GM23248 (cell line): ENCODE measurements around the gene IRF8. TPM values are rescaled to one million over a fixed set of nuclear protein-coding genes. Genes with fewer than 3 reads are reported as not detected.

Experiments used
- DNase-seq: peaks from one replicate; pipeline ENCODE4 v3.0.0-alpha.2; 2015
- H2AFZ ChIP-seq: fragments of 200-600 bp; sonication (generic); 2 replicates; pipeline ENCODE4 v1.6.1; 2016; ENCODE audit warnings: antibody characterized with exemption
- H3F3A ChIP-seq: fragments of 200-600 bp; sonication (generic); 2 replicates; pipeline ENCODE4 v1.6.1; 2016; ENCODE audit warnings: mild to moderate bottlenecking, antibody characterized with exemption, mixed run types; ENCODE audit not compliant: insufficient read depth
- H3K27ac ChIP-seq: fragments of 200-600 bp; sonication (generic); 2 replicates; pipeline ENCODE4 v1.5.1; 2016; ENCODE audit warnings: mild to moderate bottlenecking
- H3K27me3 ChIP-seq: fragments of 200-600 bp; sonication (generic); replicated peaks from 2 replicates; pipeline ENCODE4 v1.6.1; 2016; ENCODE audit warnings: mild to moderate bottlenecking; ENCODE audit not compliant: insufficient read depth
- H3K36me3 ChIP-seq: fragments of 200-600 bp; sonication (generic); 2 replicates; pipeline ENCODE4 v1.6.1; 2016; ENCODE audit warnings: low read depth, mild to moderate bottlenecking
- H3K4me1 ChIP-seq: fragments of 200-600 bp; sonication (generic); 2 replicates; pipeline ENCODE4 v1.6.1; 2016; ENCODE audit warnings: mild to moderate bottlenecking; ENCODE audit not compliant: insufficient read depth
- H3K4me2 ChIP-seq: fragments of 200-600 bp; sonication (generic); one replicate; pipeline ENCODE4 v1.6.1; 2016; ENCODE audit warnings: mild to moderate bottlenecking; ENCODE audit not compliant: unreplicated experiment
- H3K4me3 ChIP-seq: fragments of 200-600 bp; sonication (generic); 2 replicates; pipeline ENCODE4 v1.5.1; 2016; ENCODE audit warnings: mild to moderate bottlenecking
- H3K79me2 ChIP-seq: fragments of 200-600 bp; sonication (generic); 2 replicates; pipeline ENCODE4 v1.6.1; 2016; ENCODE audit warnings: mild to moderate bottlenecking; ENCODE audit not compliant: insufficient read depth
- H3K9ac ChIP-seq: fragments of 200-600 bp; sonication (generic); 2 replicates; pipeline ENCODE4 v1.6.1; 2016; ENCODE audit warnings: mild to moderate bottlenecking
- H3K9me2 ChIP-seq: fragments of 200-600 bp; sonication (generic); 2 replicates; pipeline ENCODE4 v1.6.1; 2016; ENCODE audit warnings: mixed run types, mild to moderate bottlenecking, moderate library complexity; ENCODE audit not compliant: insufficient read depth
- H3K9me3 ChIP-seq: fragments of 200-600 bp; sonication (generic); one replicate; pipeline ENCODE4 v1.6.1; 2017; ENCODE audit warnings: low read depth
- H4K20me1 ChIP-seq: fragments of 200-600 bp; sonication (generic); 2 replicates; pipeline ENCODE4 v1.6.0; 2016; ENCODE audit not compliant: insufficient read depth
- EZH2 ChIP-seq: fragments of 200-600 bp; sonication (generic); IDR thresholded peaks from 2 replicates; pipeline ENCODE4 v1.6.1; 2018; ENCODE audit warnings: antibody characterized with exemption, mild to moderate bottlenecking; ENCODE audit not compliant: insufficient read depth, poor library complexity, severe bottlenecking
- EZH2phosphoT487 ChIP-seq: fragments of 200-600 bp; sonication (generic); IDR thresholded peaks from 2 replicates; pipeline ENCODE4 v1.6.1; 2018; ENCODE audit warnings: antibody characterized with exemption, moderate library complexity, mild to moderate bottlenecking, low read depth; ENCODE audit not compliant: insufficient read depth
- WGBS, 2 experiments: methylation state at CpG; one replicate each; pipeline ENCODE4 v1.1.6; 2015 to 2017; ENCODE audit warnings: low lambda C conversion rate in 2 of 2, low coverage in 1 of 2; ENCODE audit errors: missing lambda C conversion rate in 2 of 2; 5-methylcytosine and 5-hydroxymethylcytosine counted together
- in situ Hi-C: fragments of 300-500 bp; cut with MboI; formaldehyde crosslinking; loops from 2 replicates; pipeline ENCODE4 v1.15.0; 2020
- polyA plus RNA-seq: library from polyadenylated mRNA; unstranded; fragments of >200 nt; fragmentation: Nextera tagmentation; extraction: Ambion mirVana; gene quantifications from 2 replicates; pipeline ENCODE4 v1.2.1, GENCODE V29; 2016
- total RNA-seq: library from RNA; depleted of rRNA; stranded (reverse); fragments of >200 nt; shearing (Covaris generic); gene quantifications from 2 replicates; pipeline ENCODE4 v1.2.3, GENCODE V29; 2014

Gene IRF8
- total and polyA plus RNA-seq, 2 experiments from 2014 or later: 0.31 TPM; not detected in 1

DNA sequence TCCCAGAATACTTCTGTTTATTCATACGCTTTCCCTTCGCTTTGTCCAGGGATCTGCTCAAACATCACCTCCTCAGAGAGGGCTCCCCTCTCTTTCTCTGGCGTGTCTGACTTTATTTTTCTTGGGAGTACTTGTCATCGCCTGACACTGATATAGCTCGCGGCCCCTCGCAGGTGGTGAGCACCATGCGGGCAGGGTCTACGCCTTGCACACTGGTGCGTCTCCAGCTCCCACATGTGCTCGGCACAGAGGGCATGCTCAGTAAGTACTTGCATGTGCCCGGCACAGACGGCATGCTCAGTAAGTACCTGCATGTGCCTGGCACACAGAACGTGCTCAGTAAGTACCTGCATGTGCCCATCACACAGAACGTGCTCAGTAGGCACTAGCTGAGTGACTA lies 57.5 kb downstream of the IRF8 start:
- Histone ChIP-seq H3K27me3 (peaks cover 72% of the 10 kb centered on the region), H3K4me2 (no peak overlapping the region), H3K4me3 (no peak overlapping the region), H4K20me1 (no peaks in the 10 kb centered on the region), H3K79me2 (no peaks in the 10 kb centered on the region), H3K27ac (no peak overlapping the region), H2AFZ (no peak overlapping the region), H3K9ac (no peak overlapping the region), H3K4me1 (no peaks in the 10 kb centered on the region), H3K9me2 (no peaks in the 10 kb centered on the region), H3F3A (no peaks in the 10 kb centered on the region), H3K36me3 (no peaks in the 10 kb centered on the region), H3K9me3 (no peaks in the 10 kb centered on the region)
- TF ChIP-seq EZH2phosphoT487 (no peak), EZH2 (no peak)
- in situ Hi-C loops: no loop called here
- no peak for DNase-seq
- 71% methylated on average over 15 of the region's 15 CpGs for WGBS, 2 experiments

DNA sequence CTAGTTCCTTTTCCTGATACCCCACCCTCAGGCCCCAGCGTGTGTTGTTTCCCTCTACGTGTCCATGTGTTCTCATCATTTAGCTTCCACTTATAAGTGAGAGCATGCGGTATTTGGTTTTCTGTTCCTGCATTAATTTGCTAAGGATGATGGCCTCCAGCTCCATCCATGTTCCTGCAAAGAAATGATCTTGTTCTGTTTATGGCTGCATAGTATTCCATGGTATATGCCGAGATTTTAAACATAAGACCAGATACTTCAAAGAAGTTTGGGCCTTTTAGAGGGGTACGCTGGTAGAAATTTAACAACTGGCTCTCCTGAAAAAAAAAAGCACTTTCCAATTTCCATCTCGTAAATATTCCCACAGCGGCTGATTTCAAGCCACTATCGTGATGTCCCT lies 59.8 kb downstream of the IRF8 start:
- 53 to 57% methylated on average over 8 of the region's 8 CpGs for WGBS, 2 experiments
- no peak for DNase-seq
- Histone ChIP-seq H3K4me1 (no peaks in the 10 kb centered on the region), H3K9me3 (no peaks in the 10 kb centered on the region), H3K79me2 (no peaks in the 10 kb centered on the region), H3K27me3 (peaks cover 80% of the 10 kb centered on the region), H3K4me3 (no peak overlapping the region), H3K9ac (no peak overlapping the region), H3K36me3 (no peaks in the 10 kb centered on the region), H3K9me2 (no peaks in the 10 kb centered on the region), H3K4me2 (no peak overlapping the region), H2AFZ (no peak overlapping the region), H4K20me1 (no peaks in the 10 kb centered on the region), H3F3A (no peaks in the 10 kb centered on the region), H3K27ac (no peak overlapping the region)
- TF ChIP-seq EZH2: no peak
- in situ Hi-C loops: no loop called here

DNA sequence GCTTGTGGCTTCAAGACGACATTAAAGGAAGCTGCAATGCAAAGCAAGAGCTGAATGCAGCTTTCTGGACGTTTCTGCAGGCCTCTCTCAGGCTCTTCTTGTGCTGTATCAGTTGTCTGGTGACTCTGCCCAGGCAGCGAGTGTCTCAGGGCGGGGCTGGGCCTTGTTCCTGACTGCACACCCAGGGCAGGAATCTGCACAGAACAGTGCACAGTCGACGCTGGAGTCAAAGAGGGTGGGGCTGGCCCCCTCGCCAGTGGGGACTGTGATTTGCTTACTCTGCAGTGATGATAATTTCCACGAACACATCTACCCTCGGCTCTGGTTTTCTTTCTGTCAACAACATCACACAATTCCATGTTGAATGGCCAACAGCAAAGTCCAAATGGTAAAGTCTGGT lies 60.7 kb downstream of the IRF8 start:
- in situ Hi-C loops: no loop called here
- no peaks in the 10 kb centered on the region for H3F3A ChIP-seq
- no peak overlapping the region for H3K9ac ChIP-seq
- H3K36me3 ChIP-seq: no peaks in the 10 kb centered on the region
- DNase-seq: no peak
- H3K27me3 ChIP-seq: peaks cover 80% of the 10 kb centered on the region
- H3K27ac ChIP-seq: no peak overlapping the region
- no peaks in the 10 kb centered on the region for H3K9me3 ChIP-seq
- 23 to 38% methylated on average over 9 of the region's 9 CpGs for WGBS, 2 experiments
- no peak for TF ChIP-seq EZH2phosphoT487
- TF ChIP-seq EZH2: no peak
- no peak overlapping the region for H3K4me2 ChIP-seq
- H3K79me2 ChIP-seq: no peaks in the 10 kb centered on the region
- H3K4me3 ChIP-seq: no peak overlapping the region
- no peaks in the 10 kb centered on the region for H3K4me1 ChIP-seq
- no peaks in the 10 kb centered on the region for H3K9me2 ChIP-seq
- H2AFZ ChIP-seq: no peak overlapping the region
- no peaks in the 10 kb centered on the region for H4K20me1 ChIP-seq

GRCh38 chr16:85960486-85961046 lies 61.6 kb downstream of the IRF8 start:
- H3K27me3 ChIP-seq: peaks cover 81% of the 10 kb centered on the region
- in situ Hi-C loops: no loop called here
- TF ChIP-seq EZH2phosphoT487 (no peak), EZH2 (no peak)

More at GRCh38 chr16:85960486-85961046, 61.6 kb downstream of the IRF8 start:
- Histone ChIP-seq H3K27ac (no peak overlapping the region), H3K9me2 (no peaks in the 10 kb centered on the region), H3F3A (no peaks in the 10 kb centered on the region), H3K4me3 (no peak overlapping the region), H3K4me2 (no peak overlapping the region), H2AFZ (no peak overlapping the region), H3K79me2 (no peaks in the 10 kb centered on the region), H4K20me1 (no peaks in the 10 kb centered on the region), H3K9me3 (no peaks in the 10 kb centered on the region), H3K36me3 (no peaks in the 10 kb centered on the region), H3K9ac (no peak overlapping the region), H3K4me1 (no peaks in the 10 kb centered on the region)
- no peak for DNase-seq
- WGBS, 2 experiments: 45 to 53% methylated on average over 10 of the region's 10 CpGs
